Glutamatergic neuron (in vitro differentiated cells): Measurements from ENCODE around the gene HARS1. TPM values are rescaled to one million over a fixed set of nuclear protein-coding genes. Genes with fewer than 3 reads are reported as not detected.
"Not testable (repeated sequence)": the region's sequence is repeated elsewhere in the genome, so short reads cannot be mapped to it uniquely, and the experiment has no call there.

ENCODE experiments used
- DNase-seq: peaks from one replicate; pipeline ENCODE4 v3.0.0; 2022
- H3K27ac Mint-ChIP-seq: one replicate; pipeline ENCODE4 v1.8.0; 2020; ENCODE audit warnings: mild to moderate bottlenecking, mixed read lengths, inconsistent platforms; ENCODE audit not compliant: unreplicated experiment
- H3K27me3 Mint-ChIP-seq: one replicate; pipeline ENCODE4 v1.8.0; 2020; ENCODE audit warnings: mild to moderate bottlenecking, moderate library complexity, mixed read lengths, inconsistent platforms; ENCODE audit not compliant: unreplicated experiment
- H3K36me3 Mint-ChIP-seq: one replicate; pipeline ENCODE4 v1.8.0; 2020; ENCODE audit warnings: mild to moderate bottlenecking, mixed read lengths, inconsistent platforms; ENCODE audit not compliant: unreplicated experiment
- H3K4me1 Mint-ChIP-seq: one replicate; pipeline ENCODE4 v1.8.0; 2020; ENCODE audit warnings: mild to moderate bottlenecking, low read depth, mixed read lengths, inconsistent platforms; ENCODE audit not compliant: unreplicated experiment
- H3K4me3 Mint-ChIP-seq: one replicate; pipeline ENCODE4 v1.8.0; 2020; ENCODE audit warnings: mild to moderate bottlenecking, mixed read lengths, inconsistent platforms; ENCODE audit not compliant: unreplicated experiment
- H3K9me3 Mint-ChIP-seq: one replicate; pipeline ENCODE4 v1.8.0; 2020; ENCODE audit warnings: mild to moderate bottlenecking, moderate library complexity, mixed read lengths, inconsistent platforms; ENCODE audit not compliant: unreplicated experiment
- total RNA-seq: library from RNA; stranded (reverse); fragmentation: NEBNext Ultra II Directional; extraction: Animal tissue kit (Norgen Biotek cat#: 25700); gene quantifications from one replicate; pipeline ENCODE4 v1.2.1, GENCODE V29; 2021; ENCODE audit not compliant: unreplicated experiment
- TF ChIP-seq, protein P1 (sequence below): fragments of 200-600 bp; sonication (generic); IDR thresholded peaks from one replicate; pipeline ENCODE4 v1.5.0; 2021; ENCODE audit not compliant: partially characterized antibody, unreplicated experiment

Gene HARS1
- total RNA-seq, 1 donor from 2014 or later = 162 TPM

DNA sequence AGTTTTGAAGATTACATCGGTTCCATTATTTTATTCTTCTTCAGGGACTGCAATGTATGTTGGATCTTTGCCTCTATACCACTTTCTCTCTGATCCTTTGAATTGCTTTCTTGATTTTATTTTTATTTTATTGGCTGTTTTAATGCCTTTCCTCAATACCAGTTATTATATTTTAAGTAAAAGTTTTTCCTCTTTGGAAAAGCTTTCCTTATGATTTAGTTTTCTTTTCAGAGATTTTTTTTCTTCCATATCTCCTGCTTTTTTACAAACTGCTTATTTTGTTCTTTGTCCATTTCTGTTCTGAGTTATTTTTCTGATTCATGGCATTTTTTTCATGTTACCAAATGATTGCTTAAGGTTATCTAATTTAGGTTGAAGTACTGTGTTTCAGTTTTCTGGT, 20.6 kb upstream of the HARS1 start:
- TF ChIP-seq, protein P1, sequence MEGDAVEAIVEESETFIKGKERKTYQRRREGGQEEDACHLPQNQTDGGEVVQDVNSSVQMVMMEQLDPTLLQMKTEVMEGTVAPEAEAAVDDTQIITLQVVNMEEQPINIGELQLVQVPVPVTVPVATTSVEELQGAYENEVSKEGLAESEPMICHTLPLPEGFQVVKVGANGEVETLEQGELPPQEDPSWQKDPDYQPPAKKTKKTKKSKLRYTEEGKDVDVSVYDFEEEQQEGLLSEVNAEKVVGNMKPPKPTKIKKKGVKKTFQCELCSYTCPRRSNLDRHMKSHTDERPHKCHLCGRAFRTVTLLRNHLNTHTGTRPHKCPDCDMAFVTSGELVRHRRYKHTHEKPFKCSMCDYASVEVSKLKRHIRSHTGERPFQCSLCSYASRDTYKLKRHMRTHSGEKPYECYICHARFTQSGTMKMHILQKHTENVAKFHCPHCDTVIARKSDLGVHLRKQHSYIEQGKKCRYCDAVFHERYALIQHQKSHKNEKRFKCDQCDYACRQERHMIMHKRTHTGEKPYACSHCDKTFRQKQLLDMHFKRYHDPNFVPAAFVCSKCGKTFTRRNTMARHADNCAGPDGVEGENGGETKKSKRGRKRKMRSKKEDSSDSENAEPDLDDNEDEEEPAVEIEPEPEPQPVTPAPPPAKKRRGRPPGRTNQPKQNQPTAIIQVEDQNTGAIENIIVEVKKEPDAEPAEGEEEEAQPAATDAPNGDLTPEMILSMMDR = no peak
- peaks cover 4% of the 10 kb centered on the region for H3K36me3 Mint-ChIP-seq
- peaks cover 8% of the 10 kb centered on the region for H3K9me3 Mint-ChIP-seq
- H3K27me3 Mint-ChIP-seq = peaks cover 12% of the 10 kb centered on the region
- H3K27ac Mint-ChIP-seq = no peak overlapping the region
- peaks cover 8% of the 10 kb centered on the region for H3K4me1 Mint-ChIP-seq
- H3K4me3 Mint-ChIP-seq = peak overlapping the region; percentile 61
- no peak for DNase-seq

GRCh38 chr5:140710899-140711552, 19.9 kb upstream of the HARS1 start:
- peak; percentile 70 for DNase-seq
- H3K4me3 Mint-ChIP-seq = peak overlapping the region; percentile 91

GRCh38 chr5:140708787-140709186, 17.6 kb upstream of the HARS1 start:
- H3K36me3 Mint-ChIP-seq, H3K27ac Mint-ChIP-seq, H3K9me3 Mint-ChIP-seq, H3K4me3 Mint-ChIP-seq, H3K4me1 Mint-ChIP-seq, DNase-seq: not testable (repeated sequence)
- peaks cover 14% of the 10 kb centered on the region for H3K27me3 Mint-ChIP-seq

More at GRCh38 chr5:140710899-140711552, 19.9 kb upstream of the HARS1 start:
- Mint-ChIP-seq H3K36me3 (peaks cover 4% of the 10 kb centered on the region), H3K27ac (peak overlapping the region; percentile 89), H3K4me1 (peaks cover 8% of the 10 kb centered on the region), H3K27me3 (peaks cover 12% of the 10 kb centered on the region), H3K9me3 (peaks cover 8% of the 10 kb centered on the region)
- TF ChIP-seq, protein P1 = no peak

DNA sequence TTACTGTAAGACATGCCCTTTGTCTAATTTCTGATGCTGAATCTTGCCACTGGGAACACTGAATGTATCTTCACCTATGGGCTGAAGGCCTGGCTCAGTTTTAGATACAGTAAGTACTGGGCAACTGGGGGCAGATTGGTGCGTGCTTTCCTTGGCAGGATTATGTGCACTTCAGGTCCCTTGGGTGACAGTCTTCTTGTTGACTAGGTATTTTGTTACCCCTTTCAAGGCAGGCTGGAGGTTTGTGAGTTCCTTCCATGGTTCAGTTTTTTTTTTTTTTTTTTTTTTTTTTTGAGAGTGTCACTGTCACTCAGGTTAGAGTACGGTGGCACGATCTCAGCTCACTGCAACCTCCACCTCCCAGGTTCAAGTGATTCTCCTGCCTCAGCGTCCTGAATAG, 16.6 kb upstream of the HARS1 start:
- no peak for DNase-seq
- Mint-ChIP-seq H3K27ac (no peak overlapping the region), H3K4me3 (no peak overlapping the region), H3K36me3 (peaks cover 4% of the 10 kb centered on the region), H3K9me3 (peaks cover 8% of the 10 kb centered on the region), H3K4me1 (peaks cover 8% of the 10 kb centered on the region), H3K27me3 (peaks cover 14% of the 10 kb centered on the region)
- TF ChIP-seq, protein P1 = no peak

- peaks cover 8% of the 10 kb centered on the region for H3K36me3 Mint-ChIP-seq
- peak; percentile 91 for DNase-seq
- peaks cover 3% of the 10 kb centered on the region for H3K9me3 Mint-ChIP-seq
- peaks cover 6% of the 10 kb centered on the region for H3K27me3 Mint-ChIP-seq
- H3K4me3 Mint-ChIP-seq = peak within 1 kb of the TSS; percentile 99
- H3K27ac Mint-ChIP-seq = peak within 1 kb of the TSS; percentile 93
- TF ChIP-seq, protein P1 = no peak
- H3K4me1 Mint-ChIP-seq = peaks cover 8% of the 10 kb centered on the region
Measured at GRCh38 chr5:140700177-140701144, 9.3 kb upstream of the HARS1 start, which contains the start of gene ZMAT2. TSS of gene ZMAT2 (plus strand) at chr5:140700447. CDS start at chr5:140700461, 14 bp downstream.
